Transverse colon (tissue), 3 donors: ENCODE measurements around the gene ARAP3.

Experiments
- CTCF ChIP-seq, 5 experiments: fragments of 200-600 bp in 3 of 5; fragments of 450-650 bp in 2 of 5; sonication (generic) in 3 of 5; IDR thresholded peaks; 1 replicate in 2 of 5; 2 replicates in 3 of 5; pipeline ENCODE4 v1.5.1; 2016 to 2017; ENCODE audit warnings: antibody characterized with exemption in 5 of 5, inconsistent platforms in 3 of 5, mild to moderate bottlenecking in 2 of 5, moderate library complexity in 1 of 5
- POLR2A ChIP-seq: fragments of 450-650 bp; IDR thresholded peaks from one replicate; pipeline ENCODE4 v1.6.1; 2016; ENCODE audit warnings: antibody characterized with exemption, mild to moderate bottlenecking, moderate library complexity

DNA sequence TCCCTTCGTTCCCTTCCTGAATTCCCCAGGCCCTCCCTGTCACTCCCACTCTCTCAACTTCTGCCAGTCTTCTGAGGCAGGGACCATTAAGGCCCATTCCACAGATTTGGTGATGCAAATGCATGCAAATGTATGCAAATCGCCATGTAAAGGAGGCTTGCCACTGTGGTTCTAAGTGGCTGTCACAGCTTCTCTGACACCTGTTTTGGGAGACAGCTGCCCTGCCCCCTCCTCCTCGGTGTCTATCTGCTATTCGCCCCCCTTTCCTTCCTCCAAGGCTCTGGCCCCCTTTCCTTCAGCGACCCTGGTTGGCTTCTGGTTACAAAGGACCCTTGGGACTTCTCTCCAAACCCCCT is 10.5 kb upstream of the ARAP3 start:
- TF ChIP-seq CTCF (IDR thresholded peaks at IDR 0.05) (no peak), POLR2A (no peak)
